Glomerular visceral epithelial cell (primary cell): ENCODE data around the gene SESN1.
"Not testable (repeated sequence)": the region's sequence is repeated elsewhere in the genome, so short reads cannot be mapped to it uniquely, and the experiment has no call there.

Experiments used
- DNase-seq: peaks from one replicate; pipeline ENCODE4 v3.0.0-alpha.2; 2016; ENCODE audit errors: extremely low spot score

The SESN1 gene

GRCh38 chr6:109095036-109095834 lies 589 bp upstream of the SESN1 start, which contains the start of gene CEP57L1:
CEP57L1 (plus strand) TSS chr6:109095507; CDS start chr6:109145222, 49,715 bp downstream.
- DNase-seq: peak; percentile 96

GRCh38 chr6:109093732-109094415 lies 772 bp downstream of the SESN1 start:
- DNase-seq: peak; percentile 15

GRCh38 chr6:109092074-109092473 lies 2.6 kb downstream of the SESN1 start:
- DNase-seq: no peak

- no peak for DNase-seq
These were observed 3.2 kb downstream of the SESN1 start for GRCh38 chr6:109091314-109092024.

GRCh38 chr6:109088995-109089394 lies 5.7 kb downstream of the SESN1 start:
- DNase-seq: no peak

- no peak for DNase-seq
These were observed 6.9 kb downstream of the SESN1 start for GRCh38 chr6:109087661-109088264.

- not testable (repeated sequence) for DNase-seq
These were observed 10.5 kb downstream of the SESN1 start for GRCh38 chr6:109084146-109084545.

GRCh38 chr6:109083657-109084056 lies 11.0 kb downstream of the SESN1 start:
- no peak for DNase-seq

- no peak for DNase-seq
These were observed 12.5 kb downstream of the SESN1 start for GRCh38 chr6:109082188-109082577.

GRCh38 chr6:109081516-109082187 lies 13.0 kb downstream of the SESN1 start:
- DNase-seq: no peak

- no peak for DNase-seq
These were observed 13.6 kb downstream of the SESN1 start for GRCh38 chr6:109081026-109081425.

GRCh38 chr6:109079981-109080380 lies 14.7 kb downstream of the SESN1 start:
- no peak for DNase-seq

GRCh38 chr6:109076377-109076776 lies 18.3 kb downstream of the SESN1 start:
- no peak for DNase-seq

- no peak for DNase-seq
These were observed 18.7 kb downstream of the SESN1 start for GRCh38 chr6:109075934-109076333.

GRCh38 chr6:109074133-109074415 lies 20.6 kb downstream of the SESN1 start:
- DNase-seq: no peak

GRCh38 chr6:109073344-109074132 lies 21.1 kb downstream of the SESN1 start:
- peak; percentile 68 for DNase-seq

GRCh38 chr6:109071125-109071917 lies 23.3 kb downstream of the SESN1 start:
- no peak for DNase-seq

- no peak for DNase-seq
These were observed 24.9 kb downstream of the SESN1 start for GRCh38 chr6:109069746-109070145.

GRCh38 chr6:109062767-109063352 lies 31.8 kb downstream of the SESN1 start:
- DNase-seq: no peak

- no peak for DNase-seq
These were observed 32.4 kb downstream of the SESN1 start for GRCh38 chr6:109062216-109062615.
